HepG2 (cell line): Measurements from ENCODE around the gene KCNIP4. TPM values are rescaled to one million over a fixed set of nuclear protein-coding genes. Genes with fewer than 3 reads are reported as not detected.

Experiments used
- ATAC-seq: fragments of 200-7000 bp; cut with Tn5 transposase; 3 replicates; pipeline ENCODE4 v1.9.1; 2020; ENCODE audit warnings: mild to moderate bottlenecking, moderate library complexity
- BruUV-seq: library from RNA; stranded (reverse); fragments of 400-500 nt; replicated peaks from 2 replicates; lab custom pipeline; 2021; lab: Mats Ljungman, UMichigan
- CTCF ChIA-PET: fragments of 300-600 bp; formaldehyde crosslinking; extraction: SDS; loops from one replicate; lab custom pipeline; 2021; ENCODE audit warnings: low total read pairs, inconsistent platforms, low intra/inter-chr PET ratio; lab: Yijun Ruan, JAX
- POLR2A ChIA-PET: fragments of 350-600 bp; sonication (Branson Sonifier 250); formaldehyde crosslinking; loops from one replicate; lab custom pipeline; 2020; ENCODE audit warnings: antibody characterized with exemption, inconsistent platforms; lab: Yijun Ruan, JAX
- DNase-seq: peaks from one replicate; pipeline ENCODE4 v3.0.0-alpha.2; 2015; ENCODE audit warnings: low spot score
- FAIRE-seq: peaks from 3 replicates; lab custom pipeline; 2011; peaks lifted over from hg19 to GRCh38; lab: Jason Lieb, UNC
- H2AFZ ChIP-seq: one replicate; pipeline ENCODE4 v1.6.1; 2011; ENCODE audit warnings: low read length, inconsistent platforms
- H3K27ac ChIP-seq: fragments of 300-600 bp; 3 replicates; pipeline ENCODE4 v1.8.0; 2011; ENCODE audit warnings: mixed run types, mild to moderate bottlenecking, mixed read lengths, low read length, inconsistent platforms; ENCODE audit not compliant: insufficient read depth; ENCODE audit errors: extremely low read length
- H3K27me3 ChIP-seq, 2 experiments: fragments of 200-600 bp in 1 of 2; 2 replicates in 1 of 2; 3 replicates in 1 of 2; pipeline versions ENCODE4 v1.6.0 to v1.8.0; 2011; ENCODE audit warnings: low read length in 2 of 2, mild to moderate bottlenecking in 2 of 2, moderate library complexity in 2 of 2, inconsistent platforms in 1 of 2; ENCODE audit not compliant: insufficient read depth in 2 of 2, control insufficient read depth in 1 of 2
- H3K36me3 ChIP-seq, 2 experiments: fragments of 200-600 bp in 1 of 2; replicated peaks in 1 of 2; 2 replicates in 1 of 2; 3 replicates in 1 of 2; pipeline versions ENCODE4 v1.5.1 to v1.8.0; 2011; ENCODE audit warnings: low read length in 2 of 2, inconsistent platforms in 1 of 2; ENCODE audit not compliant: insufficient read depth in 2 of 2, control insufficient read depth in 1 of 2
- H3K4me1 ChIP-seq: 2 replicates; pipeline ENCODE4 v1.5.1; 2012; ENCODE audit warnings: low read length, inconsistent platforms; ENCODE audit not compliant: insufficient read depth
- H3K4me2 ChIP-seq: 2 replicates; pipeline ENCODE4 v1.6.0; 2011; ENCODE audit warnings: low read depth, low read length, inconsistent platforms
- H3K4me3 ChIP-seq, 3 experiments: fragments of 200-600 bp in 1 of 3; sonication (generic), shearing (Covaris generic) in 1 of 3; replicated peaks in 1 of 3; 2 replicates each; pipeline ENCODE4 v1.5.1; 2011 to 2016; ENCODE audit warnings: low read length in 3 of 3, inconsistent platforms in 2 of 3, low read depth in 2 of 3, mild to moderate bottlenecking in 2 of 3, control low read depth in 1 of 3, mixed read lengths in 1 of 3; ENCODE audit not compliant: insufficient read depth in 1 of 3
- H3K79me2 ChIP-seq: one replicate; pipeline ENCODE4 v1.6.1; 2011; ENCODE audit warnings: low read length, inconsistent platforms; ENCODE audit not compliant: insufficient read depth
- H3K9ac ChIP-seq: 2 replicates; pipeline ENCODE4 v1.6.0; 2011; ENCODE audit warnings: mild to moderate bottlenecking, low read depth, low read length, inconsistent platforms; ENCODE audit not compliant: insufficient read depth
- H3K9me3 ChIP-seq: 2 replicates; pipeline ENCODE4 v1.5.1; 2012; ENCODE audit warnings: mild to moderate bottlenecking, low read length
- H4K20me1 ChIP-seq: 2 replicates; pipeline ENCODE4 v1.6.0; 2011; ENCODE audit warnings: inconsistent platforms, mild to moderate bottlenecking, low read length, moderate library complexity; ENCODE audit not compliant: insufficient read depth
- CTCF ChIP-seq: sonication (generic); formaldehyde crosslinking; IDR thresholded peaks from 2 replicates; pipeline ENCODE4 v1.5.0; 2020; ENCODE audit warnings: mild to moderate bottlenecking, missing genetic modification reagents, moderate library complexity
- FOXK2 ChIP-seq: fragments of 450-650 bp; IDR thresholded peaks from 2 replicates; pipeline ENCODE4 v1.6.1; 2016
- GPN1 ChIP-seq: sonication (generic); formaldehyde crosslinking; IDR thresholded peaks from 2 replicates; pipeline ENCODE4 v1.5.1; 2020; ENCODE audit warnings: missing genetic modification reagents, borderline replicate concordance
- HOXA9 ChIP-seq: sonication (generic); formaldehyde crosslinking; IDR thresholded peaks from 2 replicates; pipeline ENCODE4 v1.8.1; 2022; ENCODE audit warnings: missing genetic modification reagents, mild to moderate bottlenecking, moderate library complexity, borderline replicate concordance
- NR1H2 ChIP-seq: sonication (generic); formaldehyde crosslinking; IDR thresholded peaks from 2 replicates; pipeline ENCODE4 v1.8.1; 2022; ENCODE audit warnings: low read depth, missing genetic modification reagents, borderline replicate concordance
- PHF20 ChIP-seq: sonication (generic); formaldehyde crosslinking; IDR thresholded peaks from 2 replicates; pipeline ENCODE4 v1.5.0; 2020; ENCODE audit warnings: mild to moderate bottlenecking, missing genetic modification reagents
- PLRG1 ChIP-seq: fragments of 450-650 bp; conservative IDR thresholded peaks from 2 replicates; pipeline ENCODE4 v1.6.1; 2016
- ZNF33B ChIP-seq: sonication (generic); formaldehyde crosslinking; IDR thresholded peaks from 2 replicates; pipeline ENCODE4 v1.5.1; 2020; ENCODE audit warnings: mild to moderate bottlenecking, missing genetic modification reagents
- ZNF503 ChIP-seq: sonication (generic); formaldehyde crosslinking; IDR thresholded peaks from 2 replicates; pipeline ENCODE4 v1.4.0; 2020; ENCODE audit warnings: missing genetic modification reagents
- ZNF672 ChIP-seq: sonication (generic); formaldehyde crosslinking; IDR thresholded peaks from 2 replicates; pipeline ENCODE4 v1.8.1; 2022; ENCODE audit warnings: missing genetic modification reagents
- ZNF777 ChIP-seq: sonication (generic); formaldehyde crosslinking; IDR thresholded peaks from 2 replicates; pipeline ENCODE4 v1.4.0; 2020; ENCODE audit warnings: missing genetic modification reagents
- WGBS: methylation state at CpG from one replicate; pipeline ENCODE4 v1.1.6; 2017; ENCODE audit warnings: low lambda C conversion rate; 5-methylcytosine and 5-hydroxymethylcytosine counted together
- in situ Hi-C: cut with HindIII; loops from 2 replicates; pipeline ENCODE4 v1.10.0; 2017; ENCODE audit warnings: low pct_unique_long_range_greater_than_20kb; ENCODE audit not compliant: extremely low pct_ligation_motif_present
- intact Hi-C: fragments of 100-400 bp; cut with micrococcal nuclease; formaldehyde crosslinking; loops from one replicate; pipeline ENCODE4 v1.10.0; 2022; ENCODE audit not compliant: unreplicated experiment
- polyA plus RNA-seq, 8 experiments: library from polyadenylated mRNA; depleted of rRNA in 3 of 8; stranded (reverse) in 7 of 8; unstranded in 1 of 8; fragments of >200 nt; fragmentation: Illumina TruSeq in 4 of 8; extraction: Trizol in 4 of 8; gene quantifications; 2 replicates each; pipeline versions ENCODE4 v1.2.1 to v1.2.3, GENCODE V29; 2011 to 2016; ENCODE audit warnings: low read depth in 4 of 8, missing spikeins in 1 of 8, mixed read lengths in 1 of 8; ENCODE audit not compliant: insufficient read depth in 1 of 8
- total RNA-seq, 5 experiments: library from RNA; depleted of rRNA; stranded (reverse); fragments of >200 nt; fragmentation: Illumina TruSeq; extraction: Trizol; gene quantifications; 2 replicates each; pipeline ENCODE4 v1.2.3, GENCODE V29; 2016; ENCODE audit warnings: low read depth in 1 of 5
- TF ChIP-seq, protein P1 (sequence below): sonication (generic); formaldehyde crosslinking; IDR thresholded peaks from 2 replicates; pipeline ENCODE4 v1.4.0; 2020; ENCODE audit warnings: missing genetic modification reagents

Gene KCNIP4
- total and polyA plus RNA-seq, 2 of the 13 experiments (the other 11 are each of a cell fraction or from before 2014, with no cell fraction given), result 0.09 TPM; not detected in 1

- TF ChIP-seq, protein P1, sequence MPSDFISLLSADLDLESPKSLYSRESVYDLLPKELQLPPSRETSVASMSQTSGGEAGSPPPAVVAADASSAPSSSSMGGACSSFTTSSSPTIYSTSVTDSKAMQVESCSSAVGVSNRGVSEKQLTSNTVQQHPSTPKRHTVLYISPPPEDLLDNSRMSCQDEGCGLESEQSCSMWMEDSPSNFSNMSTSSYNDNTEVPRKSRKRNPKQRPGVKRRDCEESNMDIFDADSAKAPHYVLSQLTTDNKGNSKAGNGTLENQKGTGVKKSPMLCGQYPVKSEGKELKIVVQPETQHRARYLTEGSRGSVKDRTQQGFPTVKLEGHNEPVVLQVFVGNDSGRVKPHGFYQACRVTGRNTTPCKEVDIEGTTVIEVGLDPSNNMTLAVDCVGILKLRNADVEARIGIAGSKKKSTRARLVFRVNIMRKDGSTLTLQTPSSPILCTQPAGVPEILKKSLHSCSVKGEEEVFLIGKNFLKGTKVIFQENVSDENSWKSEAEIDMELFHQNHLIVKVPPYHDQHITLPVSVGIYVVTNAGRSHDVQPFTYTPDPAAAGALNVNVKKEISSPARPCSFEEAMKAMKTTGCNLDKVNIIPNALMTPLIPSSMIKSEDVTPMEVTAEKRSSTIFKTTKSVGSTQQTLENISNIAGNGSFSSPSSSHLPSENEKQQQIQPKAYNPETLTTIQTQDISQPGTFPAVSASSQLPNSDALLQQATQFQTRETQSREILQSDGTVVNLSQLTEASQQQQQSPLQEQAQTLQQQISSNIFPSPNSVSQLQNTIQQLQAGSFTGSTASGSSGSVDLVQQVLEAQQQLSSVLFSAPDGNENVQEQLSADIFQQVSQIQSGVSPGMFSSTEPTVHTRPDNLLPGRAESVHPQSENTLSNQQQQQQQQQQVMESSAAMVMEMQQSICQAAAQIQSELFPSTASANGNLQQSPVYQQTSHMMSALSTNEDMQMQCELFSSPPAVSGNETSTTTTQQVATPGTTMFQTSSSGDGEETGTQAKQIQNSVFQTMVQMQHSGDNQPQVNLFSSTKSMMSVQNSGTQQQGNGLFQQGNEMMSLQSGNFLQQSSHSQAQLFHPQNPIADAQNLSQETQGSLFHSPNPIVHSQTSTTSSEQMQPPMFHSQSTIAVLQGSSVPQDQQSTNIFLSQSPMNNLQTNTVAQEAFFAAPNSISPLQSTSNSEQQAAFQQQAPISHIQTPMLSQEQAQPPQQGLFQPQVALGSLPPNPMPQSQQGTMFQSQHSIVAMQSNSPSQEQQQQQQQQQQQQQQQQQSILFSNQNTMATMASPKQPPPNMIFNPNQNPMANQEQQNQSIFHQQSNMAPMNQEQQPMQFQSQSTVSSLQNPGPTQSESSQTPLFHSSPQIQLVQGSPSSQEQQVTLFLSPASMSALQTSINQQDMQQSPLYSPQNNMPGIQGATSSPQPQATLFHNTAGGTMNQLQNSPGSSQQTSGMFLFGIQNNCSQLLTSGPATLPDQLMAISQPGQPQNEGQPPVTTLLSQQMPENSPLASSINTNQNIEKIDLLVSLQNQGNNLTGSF (CRISPR knock-in tag), result no peak
- no peak for TF ChIP-seq ZNF33B (CRISPR knock-in tag)
These were observed 913.8 kb downstream of the KCNIP4 start (continued) for GRCh38 chr4:21034728-21035127.

GRCh38 chr4:21032089-21032645 lies 916.4 kb downstream of the KCNIP4 start:
- ATAC-seq, result no peak
- no TSS peak for BruUV-seq
- H3K79me2 ChIP-seq, result no peaks in the 10 kb centered on the region
- TF ChIP-seq NR1H2 (CRISPR knock-in tag), result no peak
- no peak for TF ChIP-seq ZNF503 (CRISPR knock-in tag)
- TF ChIP-seq GPN1 (CRISPR knock-in tag), result no peak
- no peak for TF ChIP-seq ZNF777
- TF ChIP-seq HOXA9 (CRISPR knock-in tag), result no peak
- no peak for TF ChIP-seq PHF20 (CRISPR knock-in tag)
- TF ChIP-seq ZNF672 (CRISPR knock-in tag), result no peak
- TF ChIP-seq PLRG1, result no peak
- no peak for TF ChIP-seq FOXK2
- TF ChIP-seq CTCF (CRISPR knock-in tag), result no peak
- TF ChIP-seq, all 625 proteins: peak for 0
- ChIA-PET CTCF (no interaction called here), POLR2A (no interaction called here)
- Histone ChIP-seq H3K36me3 (no peaks in the 10 kb centered on the region), H3K9me3 (peaks cover 52% of the 10 kb centered on the region), H3K4me1 (no peaks in the 10 kb centered on the region), H3K9ac (no peak overlapping the region), H3K4me2 (no peak overlapping the region), H3K27me3 (no peaks in the 10 kb centered on the region), H3K27ac (no peak overlapping the region), H4K20me1 (no peaks in the 10 kb centered on the region), H3K4me3 (no peak overlapping the region), H2AFZ (no peak overlapping the region)
- in situ Hi-C loops, result no loop called here
- no peak for DNase-seq
- WGBS, result 0% methylated on average over 3 of the region's 3 CpGs
- no peak for FAIRE-seq
- intact Hi-C loops, result no loop called here
